ENCODE data around the gene DNAJC27.

DNAJC27 gene

DNA sequence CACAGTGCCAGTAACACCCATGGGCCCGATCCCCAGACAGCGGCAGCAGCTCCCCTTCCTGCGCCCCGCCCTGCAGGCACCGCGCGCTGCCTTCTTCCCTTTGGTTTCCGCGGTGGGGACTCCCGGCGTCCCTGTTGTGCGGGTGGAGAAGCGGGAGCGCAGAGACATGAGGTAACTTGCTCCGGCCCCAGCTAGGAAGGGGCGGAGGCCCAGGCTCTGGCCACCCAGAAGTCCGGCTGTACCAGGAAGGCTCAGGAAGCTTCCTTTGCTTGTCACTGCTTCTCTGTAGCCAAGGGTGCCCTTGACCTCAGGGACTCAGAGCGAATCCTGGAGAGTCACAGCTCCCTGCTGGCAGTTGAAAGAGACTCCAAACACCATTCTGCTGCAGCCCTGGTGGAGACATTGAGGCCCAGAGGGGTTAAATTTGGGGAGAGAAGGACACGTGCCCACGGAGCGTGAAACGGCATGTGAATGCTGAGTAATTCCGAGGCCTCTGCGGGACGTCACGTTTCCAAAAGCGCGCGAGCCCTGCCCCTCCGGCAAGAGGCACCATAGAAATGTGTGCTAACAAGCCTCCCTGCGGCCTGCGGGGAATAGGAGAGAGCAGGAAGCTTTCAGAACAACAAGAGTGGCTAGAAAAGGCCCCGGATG lies 45.0 kb downstream of the DNAJC27 start:
- no peak for DNase-seq (ENCODE audit: low read depth)
- H3K4me3 ChIP-seq (ENCODE audit: low read length), result peak overlapping the region; percentile 15
- TF ChIP-seq, protein P1, sequence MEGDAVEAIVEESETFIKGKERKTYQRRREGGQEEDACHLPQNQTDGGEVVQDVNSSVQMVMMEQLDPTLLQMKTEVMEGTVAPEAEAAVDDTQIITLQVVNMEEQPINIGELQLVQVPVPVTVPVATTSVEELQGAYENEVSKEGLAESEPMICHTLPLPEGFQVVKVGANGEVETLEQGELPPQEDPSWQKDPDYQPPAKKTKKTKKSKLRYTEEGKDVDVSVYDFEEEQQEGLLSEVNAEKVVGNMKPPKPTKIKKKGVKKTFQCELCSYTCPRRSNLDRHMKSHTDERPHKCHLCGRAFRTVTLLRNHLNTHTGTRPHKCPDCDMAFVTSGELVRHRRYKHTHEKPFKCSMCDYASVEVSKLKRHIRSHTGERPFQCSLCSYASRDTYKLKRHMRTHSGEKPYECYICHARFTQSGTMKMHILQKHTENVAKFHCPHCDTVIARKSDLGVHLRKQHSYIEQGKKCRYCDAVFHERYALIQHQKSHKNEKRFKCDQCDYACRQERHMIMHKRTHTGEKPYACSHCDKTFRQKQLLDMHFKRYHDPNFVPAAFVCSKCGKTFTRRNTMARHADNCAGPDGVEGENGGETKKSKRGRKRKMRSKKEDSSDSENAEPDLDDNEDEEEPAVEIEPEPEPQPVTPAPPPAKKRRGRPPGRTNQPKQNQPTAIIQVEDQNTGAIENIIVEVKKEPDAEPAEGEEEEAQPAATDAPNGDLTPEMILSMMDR (conservative IDR thresholded peaks at IDR 0.05; ENCODE audit: low read depth, low read length), result no peak

DNA sequence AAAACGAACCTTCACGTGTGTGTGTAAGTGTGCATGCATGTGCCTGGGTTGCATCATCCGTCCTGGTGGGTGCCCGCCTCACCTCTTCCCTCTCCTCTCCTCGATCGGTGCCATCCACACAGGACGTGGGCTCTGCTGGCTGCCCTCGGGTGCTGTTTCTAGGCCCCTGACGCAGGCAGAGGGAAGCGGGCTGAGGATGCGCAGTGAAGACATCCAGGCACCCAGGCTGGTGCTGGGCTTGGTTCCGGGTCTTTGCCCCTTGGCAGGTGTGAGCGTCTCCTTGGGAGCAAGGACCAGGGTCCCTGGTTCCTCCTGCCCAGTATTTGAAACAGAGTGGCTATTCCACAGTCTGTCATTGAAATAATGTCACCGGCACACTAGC lies 45.5 kb downstream of the DNAJC27 start:
- H3K4me3 ChIP-seq (ENCODE audit: low read length), result no peak overlapping the region
- TF ChIP-seq, protein P1 (conservative IDR thresholded peaks at IDR 0.05; ENCODE audit: low read depth, low read length), result no peak
- no peak for DNase-seq (ENCODE audit: low read depth)

DNA sequence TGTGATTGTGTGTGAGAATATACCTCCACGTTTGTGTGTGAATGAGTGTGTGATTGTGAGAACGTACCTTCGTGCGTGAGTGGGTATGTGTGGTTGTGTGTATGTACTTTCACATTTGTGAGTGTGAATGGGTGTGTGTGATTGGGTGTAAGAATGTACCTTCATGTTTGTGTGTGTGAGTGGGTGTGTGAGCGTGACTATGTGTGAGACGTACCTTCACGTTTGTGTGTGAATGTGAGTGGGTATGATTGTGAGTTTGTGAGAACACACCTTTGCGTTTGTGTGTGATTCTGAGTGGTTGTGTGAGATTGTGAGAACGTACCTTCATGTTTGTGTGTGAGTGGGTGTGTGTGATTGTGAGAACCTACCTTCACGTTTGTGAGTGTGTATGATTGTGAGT lies 45.9 kb downstream of the DNAJC27 start:
- H3K4me3 ChIP-seq (ENCODE audit: low read length), result no peak overlapping the region
- DNase-seq (ENCODE audit: low read depth), result no peak
- TF ChIP-seq, protein P1 (conservative IDR thresholded peaks at IDR 0.05; ENCODE audit: low read depth, low read length), result no peak

DNA sequence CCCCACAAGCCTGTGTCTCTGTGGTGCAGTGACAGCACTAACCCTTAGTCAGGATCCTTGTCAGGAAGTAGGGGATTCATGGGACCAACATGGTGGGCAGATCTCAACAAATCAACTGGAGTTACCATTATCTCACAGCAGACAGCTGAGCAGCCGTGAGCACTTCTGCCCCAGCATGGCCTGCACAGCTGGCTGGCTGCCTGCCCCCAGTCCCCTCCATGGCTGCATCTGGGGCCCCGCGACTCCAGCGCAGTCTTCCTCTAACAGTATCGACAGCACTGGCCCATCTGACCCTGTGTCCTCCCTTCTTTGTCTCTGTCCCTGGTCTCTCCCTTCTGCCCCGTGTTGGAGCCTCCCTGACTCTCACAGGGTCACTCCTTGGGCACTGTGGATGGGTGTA lies 47.0 kb downstream of the DNAJC27 start:
- TF ChIP-seq, protein P1 (conservative IDR thresholded peaks at IDR 0.05; ENCODE audit: low read depth, low read length), result no peak
- H3K4me3 ChIP-seq (ENCODE audit: low read length), result no peak overlapping the region
- DNase-seq (ENCODE audit: low read depth), result no peak

DNA sequence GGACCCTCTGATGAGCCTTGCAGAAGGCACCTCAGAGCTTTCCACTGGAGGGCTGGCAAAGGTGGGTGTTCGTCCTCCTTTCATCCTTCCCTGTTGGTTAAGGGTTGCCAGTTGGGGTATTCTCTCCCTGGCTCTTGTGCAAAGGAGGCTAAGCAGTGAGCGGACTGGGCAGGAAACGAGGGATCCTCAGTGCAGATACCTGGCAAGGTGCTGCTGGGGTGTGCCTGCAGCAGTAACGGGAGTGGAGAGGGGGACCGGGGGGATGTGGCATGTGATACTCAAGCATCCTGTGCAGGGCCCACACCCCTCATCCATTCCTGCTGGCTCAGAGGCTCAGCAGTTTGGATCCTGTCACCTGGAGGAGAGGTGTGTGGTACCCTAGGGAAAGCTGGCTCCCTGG lies 47.5 kb downstream of the DNAJC27 start:
- TF ChIP-seq, protein P1 (conservative IDR thresholded peaks at IDR 0.05; ENCODE audit: low read depth, low read length), result no peak
- DNase-seq (ENCODE audit: low read depth), result no peak
- no peak overlapping the region for H3K4me3 ChIP-seq (ENCODE audit: low read length)

DNA sequence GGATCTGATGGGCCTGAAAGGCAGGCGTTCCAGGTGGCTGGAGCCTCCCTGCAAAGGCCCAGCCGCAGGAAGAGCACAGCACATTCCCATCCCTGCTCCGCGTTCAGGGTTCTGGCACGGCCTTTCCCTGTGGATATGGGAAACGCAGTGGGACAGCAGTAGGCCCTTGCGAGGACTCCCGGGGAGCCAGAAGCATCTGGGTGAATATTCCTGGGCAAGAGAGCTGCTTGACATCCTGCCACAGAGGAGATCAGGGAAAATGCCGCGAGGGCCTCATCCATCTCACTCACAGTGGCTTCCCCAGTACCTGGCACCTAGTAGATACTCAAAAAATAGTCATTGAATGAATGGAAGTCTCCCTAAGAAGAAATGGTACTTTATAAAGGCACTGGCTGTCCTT lies 48.6 kb downstream of the DNAJC27 start:
- no peak for DNase-seq (ENCODE audit: low read depth)
- TF ChIP-seq, protein P1 (conservative IDR thresholded peaks at IDR 0.05; ENCODE audit: low read depth, low read length), result no peak
- no peak overlapping the region for H3K4me3 ChIP-seq (ENCODE audit: low read length)

DNA sequence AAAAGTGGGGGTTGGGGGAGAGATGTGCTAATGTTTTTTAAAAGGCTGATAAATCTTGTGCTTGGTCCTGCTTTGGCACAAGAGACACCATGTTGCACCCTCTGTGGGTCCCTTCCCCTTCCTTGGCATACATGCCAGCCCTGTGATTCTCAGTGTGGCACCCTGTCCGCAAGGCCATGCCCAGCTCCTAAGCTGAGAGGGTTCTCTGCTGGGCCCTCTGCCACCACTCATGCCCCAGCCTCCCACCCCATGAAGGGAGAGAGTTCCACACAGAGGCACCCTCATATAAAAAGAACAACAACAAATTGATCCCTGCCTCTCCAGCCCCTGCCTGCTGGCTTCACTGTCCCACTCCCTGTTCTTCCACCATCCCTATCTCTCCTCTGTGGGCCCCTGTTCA lies 49.2 kb downstream of the DNAJC27 start:
- TF ChIP-seq, protein P1 (conservative IDR thresholded peaks at IDR 0.05; ENCODE audit: low read depth, low read length), result no peak
- DNase-seq (ENCODE audit: low read depth), result no peak
- H3K4me3 ChIP-seq (ENCODE audit: low read length), result no peak overlapping the region

All from retinal pigment epithelial cell (primary cell).